ENCODE results near the gene AGPAT1. TPM values are rescaled to one million over a fixed set of nuclear protein-coding genes. Genes with fewer than 3 reads are reported as not detected.

Gene AGPAT1
- total and polyA plus RNA-seq, 2 of the 13 experiments (the other 11 are each of a cell fraction or from before 2014, with no cell fraction given) = 51.3 to 139 TPM

GRCh38 chr6:32174416-32174815 lies 1.5 kb downstream of the AGPAT1 start (continued):
- no peak for TF ChIP-seq ZXDC (CRISPR knock-in tag; IDR thresholded peaks at IDR 0.05)
- TF ChIP-seq ISX (CRISPR knock-in tag; conservative IDR thresholded peaks at IDR 0.05) = no peak
- TF ChIP-seq ZNF775 (CRISPR knock-in tag; IDR thresholded peaks at IDR 0.05; ENCODE audit: borderline replicate concordance) = no peak
- TF ChIP-seq KDM3A (CRISPR knock-in tag; IDR thresholded peaks at IDR 0.05; ENCODE audit: low read depth) = no peak
- TF ChIP-seq SNAPC2 (CRISPR knock-in tag; IDR thresholded peaks at IDR 0.05) = no peak
- TF ChIP-seq ZBTB40 (IDR thresholded peaks at IDR 0.05) = no peak
- TF ChIP-seq ZBTB40 (CRISPR knock-in tag; IDR thresholded peaks at IDR 0.05) = no peak
- no peak for TF ChIP-seq NFYB (CRISPR knock-in tag; IDR thresholded peaks at IDR 0.05)
- peak; percentile 56 for TF ChIP-seq SAP130 (CRISPR knock-in tag; IDR thresholded peaks at IDR 0.05; ENCODE audit: low read depth)
- TF ChIP-seq RAD51 (IDR thresholded peaks at IDR 0.05; ENCODE audit: borderline replicate concordance) = no peak
- no peak for TF ChIP-seq ZNF460 (CRISPR knock-in tag; IDR thresholded peaks at IDR 0.05; ENCODE audit: borderline replicate concordance)
- TF ChIP-seq NR2F6 (IDR thresholded peaks at IDR 0.05) = peak; percentile 33; the same call in 1 of the 2 replicates
- peak; percentile 38; the same call in 1 of the 2 replicates for TF ChIP-seq NR2F6 (CRISPR knock-in tag; IDR thresholded peaks at IDR 0.05)
- no peak for TF ChIP-seq MLLT10 (CRISPR knock-in tag; IDR thresholded peaks at IDR 0.05)
- TF ChIP-seq MAFK (conservative IDR thresholded peaks at IDR 0.05 in 1 of 2, IDR thresholded peaks at IDR 0.05 in 1 of 2; ENCODE audit: low read length in 2 of 2) = no peak
- no peak for TF ChIP-seq HBP1 (CRISPR knock-in tag; IDR thresholded peaks at IDR 0.05; ENCODE audit: low read depth)
- peak; percentile 13 for TF ChIP-seq TEAD3 (CRISPR knock-in tag; optimal IDR thresholded peaks at IDR 0.05; ENCODE audit: borderline replicate concordance)
- TF ChIP-seq ZFP62 (CRISPR knock-in tag; IDR thresholded peaks at IDR 0.05) = no peak
